ENCODE data around the gene FBXO21. TPM values are rescaled to one million over a fixed set of nuclear protein-coding genes. Genes with fewer than 3 reads are reported as not detected.
"Not testable (repeated sequence)": the region's sequence is repeated elsewhere in the genome, so short reads cannot be mapped to it uniquely, and the experiment has no call there.

The FBXO21 gene
- total RNA-seq (2014; rRNA removed) = 58.8 and 63.3 TPM in 2 replicates
- polyA plus RNA-seq (2012) = 10.5 TPM

DNA sequence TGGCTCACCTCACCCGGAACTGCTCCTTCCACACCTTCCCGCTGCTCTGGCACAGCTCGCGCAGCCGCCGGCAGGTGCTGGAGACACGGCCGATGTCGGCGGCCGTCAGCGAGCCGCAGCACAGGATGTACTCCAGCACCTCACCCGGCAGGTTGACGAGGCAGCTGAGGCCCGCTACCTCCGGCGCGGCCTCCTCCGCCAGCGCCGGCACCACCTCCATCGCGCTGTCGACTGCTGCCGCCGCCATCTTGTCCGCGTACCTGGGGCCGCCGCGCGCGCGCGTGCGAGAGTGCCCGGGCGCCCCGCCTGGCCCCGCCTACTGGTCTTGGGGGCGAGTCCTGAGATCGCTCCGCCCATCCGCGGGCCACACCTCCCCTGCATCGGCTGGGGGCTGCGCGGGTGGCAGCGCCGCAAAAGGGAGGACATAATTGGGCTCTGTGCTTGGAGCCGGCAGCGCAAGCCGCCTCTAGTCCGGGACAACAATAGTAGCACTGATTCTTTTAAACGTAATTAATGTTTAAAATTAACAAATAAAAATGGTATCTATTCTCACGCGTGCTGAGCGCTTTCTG, at the start of gene FBXO21:
Gene FBXO21 (minus strand): TSS at position 261 of the 572 bp plus-strand sequence. CDS start 14 bp downstream, at position 247.
- DNase-seq (ENCODE audit: low read depth) = peak; percentile 74

DNA sequence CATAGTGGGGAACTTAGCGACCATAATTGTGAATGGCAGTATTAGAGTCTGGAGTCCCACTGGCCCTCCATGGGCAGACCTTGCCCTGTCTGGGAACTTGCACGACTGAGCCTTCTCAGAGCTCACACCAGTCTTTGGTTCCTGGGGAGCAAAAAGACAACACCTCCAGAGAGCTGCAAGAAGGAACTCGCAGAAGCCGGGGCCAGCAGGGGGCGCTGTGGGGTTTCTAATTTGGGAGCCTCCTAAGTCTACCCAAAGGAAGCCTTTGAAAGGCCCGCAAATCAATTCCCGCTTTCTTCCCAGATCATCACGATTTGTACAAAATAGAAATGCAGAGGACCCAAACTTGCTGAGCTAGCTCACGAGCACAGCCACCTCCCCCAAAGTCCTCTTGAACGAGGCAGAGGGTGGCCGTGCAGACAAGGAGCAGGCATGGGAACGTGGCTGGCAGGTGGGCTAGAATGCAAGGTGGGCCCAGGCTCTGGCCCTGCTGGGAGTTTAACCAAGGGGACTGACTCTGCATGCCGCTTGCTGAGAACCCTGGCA, 46.3 kb upstream of the FBXO21 start:
- peak; percentile 46 for DNase-seq (ENCODE audit: low read depth)

DNA sequence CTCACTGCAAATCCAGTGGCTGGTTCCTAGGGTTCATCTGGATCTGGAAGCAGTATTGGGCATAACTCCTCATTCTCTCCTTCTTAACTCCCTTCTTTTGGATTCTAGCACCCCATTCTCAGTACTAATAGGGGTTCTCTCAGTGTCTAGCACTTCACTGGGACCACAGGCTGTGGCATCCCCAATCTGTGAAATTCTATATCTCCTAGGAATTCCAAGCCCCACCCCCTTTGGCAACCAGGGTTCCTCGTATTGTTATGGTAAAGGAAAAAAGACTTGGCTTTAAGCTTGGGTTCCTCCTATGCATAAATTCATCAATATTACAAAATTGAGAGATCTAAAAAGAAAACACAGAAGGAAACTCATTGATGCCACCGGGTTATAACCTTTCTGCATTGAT, 45.0 kb upstream of the FBXO21 start:
- no peak for DNase-seq (ENCODE audit: low read depth)

DNA sequence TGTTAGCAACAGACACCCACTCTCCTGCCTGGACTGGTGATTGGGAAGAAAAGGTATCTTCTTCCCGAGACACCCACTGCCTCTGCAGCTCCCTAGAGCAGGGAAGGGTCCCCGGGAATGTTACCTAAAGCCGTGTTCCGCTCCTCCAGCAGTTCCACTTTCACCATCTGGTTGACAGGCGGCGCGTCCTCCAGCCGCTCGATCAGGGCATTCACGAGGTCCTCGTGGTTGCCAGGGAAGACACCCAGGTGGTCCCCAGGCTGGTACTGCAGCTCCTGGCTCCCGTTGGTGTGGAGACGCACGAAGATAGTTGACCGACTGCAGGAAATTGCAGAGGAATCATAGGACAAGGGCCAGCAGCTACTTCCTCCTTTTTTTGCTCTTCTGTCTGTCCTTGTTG, 44.2 kb upstream of the FBXO21 start:
- no peak for DNase-seq (ENCODE audit: low read depth)

GRCh38 chr12:117231750-117232149, 41.5 kb upstream of the FBXO21 start:
- no peak for DNase-seq (ENCODE audit: low read depth)

DNA sequence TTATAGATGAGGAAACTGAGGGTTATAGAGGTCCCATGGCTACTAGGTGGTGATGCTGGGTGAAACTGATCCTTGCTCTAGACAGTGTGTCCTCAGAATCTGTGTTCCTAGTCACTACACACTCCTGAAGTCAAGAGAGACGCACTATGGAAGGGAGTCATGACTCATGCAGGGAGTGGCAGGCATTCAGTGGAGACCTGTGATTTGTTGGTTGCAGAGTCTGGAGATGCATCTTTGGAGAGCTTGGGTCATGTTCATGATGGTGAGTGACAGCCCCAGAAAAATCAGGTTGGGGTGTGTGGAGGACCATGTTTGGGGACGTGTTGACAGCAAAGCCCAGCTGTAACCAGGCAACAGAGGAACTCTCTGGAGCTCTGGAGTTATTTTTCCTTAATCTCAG, 38.0 kb upstream of the FBXO21 start:
- DNase-seq (ENCODE audit: low read depth) = no peak

GRCh38 chr12:117227000-117227653, 36.9 kb upstream of the FBXO21 start:
- no peak for DNase-seq (ENCODE audit: low read depth)

- DNase-seq (ENCODE audit: low read depth) = no peak
These were observed 36.2 kb upstream of the FBXO21 start for GRCh38 chr12:117226505-117226904.

DNA sequence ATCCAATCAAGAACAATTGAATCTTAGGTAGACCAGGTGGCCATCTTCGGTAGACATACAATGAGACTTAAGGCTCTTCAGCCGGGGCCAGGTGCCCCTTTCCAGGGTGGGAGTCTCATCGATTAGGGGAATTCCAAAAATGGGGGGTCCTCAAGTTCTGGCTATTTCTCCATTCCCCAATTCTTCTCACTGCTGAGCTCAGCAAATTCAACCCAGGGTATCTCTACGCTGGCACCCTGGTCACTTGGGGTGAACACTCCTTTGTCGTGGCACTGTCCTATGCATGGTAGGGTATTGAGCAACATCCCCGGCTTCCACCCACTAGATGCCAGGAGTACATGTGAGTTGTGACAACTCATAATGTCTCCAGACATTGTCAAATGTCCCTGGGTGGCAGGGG, 34.9 kb upstream of the FBXO21 start:
- no peak for DNase-seq (ENCODE audit: low read depth)

GRCh38 chr12:117220947-117221346, 30.7 kb upstream of the FBXO21 start:
- not testable (repeated sequence) for DNase-seq (ENCODE audit: low read depth)

DNA sequence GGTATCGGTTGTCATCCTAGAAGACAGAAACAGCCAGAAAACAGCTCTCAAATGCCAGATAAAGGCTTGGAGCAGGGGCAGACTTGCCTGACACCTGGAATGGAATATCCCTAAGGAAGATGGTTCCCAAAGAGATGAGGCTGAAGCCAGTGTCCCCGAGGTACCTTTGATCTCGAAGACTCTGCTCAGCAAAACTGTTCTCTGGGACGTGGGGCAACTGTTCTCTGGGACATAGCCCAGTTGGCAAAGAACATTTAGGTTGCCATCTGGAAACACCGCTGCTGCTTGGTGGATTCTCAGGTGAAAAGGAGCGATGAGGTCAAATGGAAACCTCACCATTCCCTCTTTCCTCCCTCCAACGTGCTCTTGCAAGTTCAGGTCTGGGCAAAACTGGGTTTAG, 27.9 kb upstream of the FBXO21 start:
- no peak for DNase-seq (ENCODE audit: low read depth)

- no peak for DNase-seq (ENCODE audit: low read depth)
These were observed 26.4 kb upstream of the FBXO21 start for GRCh38 chr12:117216686-117217085.

DNA sequence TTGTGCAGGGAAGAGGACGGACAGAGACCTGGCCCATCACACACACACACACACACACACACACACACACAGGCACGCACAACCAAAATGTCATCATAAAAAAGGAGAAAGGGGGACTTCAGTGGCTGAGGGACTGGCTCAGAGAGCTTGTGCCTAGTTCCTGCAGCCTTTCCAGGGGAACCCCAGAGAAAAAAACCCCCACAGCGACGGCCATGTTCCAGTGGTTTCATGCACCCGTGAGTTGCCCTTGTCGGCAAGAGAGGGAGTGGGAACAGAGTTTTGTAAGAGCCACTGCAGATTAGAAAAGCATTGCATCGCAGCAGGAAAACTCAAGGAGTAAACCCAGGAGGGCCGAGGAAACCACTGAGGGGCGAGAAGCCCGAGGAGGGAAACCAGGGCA, 24.5 kb upstream of the FBXO21 start:
- no peak for DNase-seq (ENCODE audit: low read depth)

DNA sequence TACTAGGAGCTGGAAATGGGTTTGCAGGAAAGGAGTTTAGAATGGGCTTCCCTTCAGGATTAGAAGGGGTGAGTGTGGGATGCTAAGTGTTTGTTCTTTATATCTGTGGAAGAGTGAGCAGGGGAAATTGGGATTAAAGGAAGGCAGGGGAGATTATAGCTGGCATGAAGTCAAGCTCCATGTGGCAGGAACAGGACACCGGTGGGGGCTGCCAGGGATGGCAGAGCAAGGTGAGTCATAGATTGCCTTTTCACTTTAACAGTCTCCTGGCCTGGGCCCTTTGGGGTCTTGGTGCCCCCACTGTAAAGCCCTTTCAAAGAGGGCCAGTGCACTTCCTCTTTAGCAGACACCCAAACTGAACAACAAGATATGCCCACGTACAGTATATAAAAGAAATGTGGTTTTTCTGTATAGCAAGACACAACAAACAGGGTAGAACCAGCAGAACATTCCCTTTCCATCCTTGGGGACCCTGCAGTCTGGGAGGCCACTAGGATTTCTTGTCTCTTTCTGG, 23.1 kb upstream of the FBXO21 start:
- no peak for DNase-seq (ENCODE audit: low read depth)

DNA sequence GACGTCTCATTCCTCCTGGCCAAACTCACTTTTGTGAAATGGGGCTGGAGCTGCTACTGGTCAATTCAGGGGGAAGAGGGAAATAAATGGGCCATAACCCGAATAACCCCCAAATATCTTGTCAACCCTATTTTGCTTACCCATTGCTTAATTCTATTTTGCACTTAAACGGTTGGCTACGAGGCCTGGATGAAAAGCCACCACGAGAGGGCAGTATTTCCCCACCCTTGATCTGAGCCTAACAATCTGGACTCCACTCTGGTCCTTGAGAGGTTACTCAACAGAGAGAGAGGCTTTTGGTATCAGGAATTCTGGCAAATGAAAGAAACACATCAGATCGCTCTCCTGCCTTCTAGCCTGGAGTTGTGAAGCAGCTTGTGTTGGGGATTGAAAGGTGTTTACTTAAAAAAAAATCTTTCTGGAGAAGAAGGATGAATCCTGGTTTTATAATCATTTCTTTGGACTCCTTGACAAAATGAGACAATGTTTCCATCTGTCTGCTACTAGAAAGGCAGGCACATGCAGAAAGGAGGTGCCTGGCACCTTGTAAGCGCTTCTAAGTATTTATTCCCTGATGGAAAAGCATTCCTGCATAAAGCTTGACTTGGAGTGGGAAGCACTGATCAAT, 22.4 kb upstream of the FBXO21 start:
- peak; percentile 65 for DNase-seq (ENCODE audit: low read depth)

DNA sequence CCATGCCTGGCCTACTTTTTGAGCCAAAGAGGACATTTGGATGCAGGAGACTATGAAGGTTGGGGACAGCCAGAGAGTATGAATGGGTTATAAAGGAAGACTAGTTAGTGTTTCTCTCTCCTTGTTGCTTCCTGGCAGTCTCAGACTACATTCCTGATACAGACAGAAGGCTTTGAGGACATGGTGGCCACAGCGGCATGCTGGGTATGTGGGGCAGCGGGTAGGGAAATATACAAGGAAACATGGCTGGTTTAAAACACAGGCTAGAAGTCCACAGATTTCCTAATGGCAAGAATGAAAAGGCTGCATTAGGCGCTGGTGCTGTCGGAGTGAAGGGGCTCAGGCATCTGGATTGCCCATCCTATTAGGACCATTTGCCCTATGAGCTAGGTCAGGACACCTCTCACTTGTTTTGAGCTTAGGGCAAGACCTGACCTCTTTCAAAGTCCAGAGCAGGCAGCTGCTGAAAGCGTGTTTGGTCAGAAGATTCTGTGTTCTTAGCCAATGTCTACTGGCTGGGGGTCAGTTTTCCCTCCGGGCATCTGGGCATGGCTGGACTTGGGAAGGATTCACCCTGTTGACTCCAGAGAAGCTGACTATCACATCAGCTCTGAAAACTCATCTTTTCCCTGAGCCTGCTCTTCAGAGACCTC, 20.1 kb upstream of the FBXO21 start:
- no peak for DNase-seq (ENCODE audit: low read depth)

- no peak for DNase-seq (ENCODE audit: low read depth)
These were observed 19.4 kb upstream of the FBXO21 start for GRCh38 chr12:117209626-117210025.

DNA sequence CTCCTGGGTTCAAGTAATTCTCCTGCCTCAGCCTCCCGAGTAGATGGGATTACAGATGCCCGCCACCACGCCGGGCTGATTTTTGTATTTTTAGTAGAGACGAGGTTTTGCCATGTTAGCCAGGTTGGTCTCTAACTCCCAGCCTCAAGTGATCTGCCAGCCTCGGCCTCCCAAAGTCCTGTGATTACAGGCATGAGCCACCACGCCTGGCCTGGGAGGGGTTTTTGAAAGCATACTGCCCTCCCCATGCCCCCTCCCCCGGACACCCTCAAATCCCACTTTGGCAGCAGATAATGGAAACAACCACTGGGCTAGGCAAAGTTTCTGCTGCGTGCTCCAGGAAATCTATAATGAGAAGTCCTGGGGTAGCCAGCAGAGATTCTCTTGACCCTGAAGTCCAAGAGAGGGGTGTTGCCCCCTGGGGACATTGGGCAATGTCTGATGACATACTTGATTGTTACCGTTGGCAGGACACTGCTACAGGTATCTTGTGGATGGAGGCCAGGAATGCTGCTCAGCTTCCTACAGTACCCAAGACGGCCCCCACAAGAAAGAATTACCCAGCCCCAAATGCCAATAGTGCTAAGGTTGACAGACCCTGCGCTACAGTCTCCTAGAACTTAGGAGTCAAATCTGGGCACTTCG, 18.7 kb upstream of the FBXO21 start:
- DNase-seq (ENCODE audit: low read depth) = no peak

GRCh38 chr12:117208206-117208605, 17.9 kb upstream of the FBXO21 start:
- DNase-seq (ENCODE audit: low read depth) = no peak

DNA sequence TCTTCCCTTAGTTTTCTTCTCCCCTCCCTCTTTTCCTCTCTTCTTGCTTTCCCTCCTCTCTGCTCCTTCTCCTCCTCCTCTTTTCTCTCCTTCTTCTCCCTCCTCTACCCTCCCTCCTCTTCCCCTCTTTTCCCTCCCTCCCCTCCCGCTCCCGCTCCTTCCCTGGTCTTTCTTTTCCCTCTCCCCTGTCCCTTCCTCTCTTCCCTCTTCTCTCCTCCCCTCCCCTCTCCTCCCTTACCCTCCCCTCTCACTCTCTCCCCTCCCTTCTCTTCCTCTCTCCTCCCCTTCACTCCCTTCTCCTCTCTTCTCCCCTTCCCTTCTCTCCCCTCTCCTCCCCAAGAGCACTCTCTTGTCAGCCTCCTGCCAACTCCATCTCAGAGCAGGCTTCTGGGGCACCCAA, 17.4 kb upstream of the FBXO21 start:
- no peak for DNase-seq (ENCODE audit: low read depth)

DNA sequence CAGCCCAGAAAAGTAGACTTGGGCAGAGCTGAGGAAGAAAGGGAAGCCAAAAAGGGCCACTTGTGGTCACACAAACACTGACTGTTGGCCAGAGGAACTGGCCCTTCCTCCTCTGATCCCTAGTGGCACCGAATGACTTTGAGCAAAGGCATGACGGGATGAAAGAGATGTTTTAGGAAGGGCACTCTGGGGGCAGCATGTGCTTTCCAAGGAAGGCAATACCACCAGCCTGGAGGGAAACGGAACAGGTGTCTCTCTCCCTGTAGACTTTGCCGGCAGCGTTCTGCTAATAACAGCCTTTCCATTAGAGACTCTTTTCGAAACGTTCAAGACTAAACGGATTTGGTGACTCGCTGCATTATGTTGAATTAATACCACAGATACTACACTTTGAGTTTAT, 12.3 kb upstream of the FBXO21 start:
- no peak for DNase-seq (ENCODE audit: low read depth)

GRCh38 chr12:117202033-117202432, 11.8 kb upstream of the FBXO21 start:
- DNase-seq (ENCODE audit: low read depth) = no peak
